HG02623 (cell line): ENCODE results near the gene STXBP6.

Experiments used
- ATAC-seq: cut with Tn5 transposase; IDR thresholded peaks from one replicate; pipeline ENCODE4 v1.9.1; 2021; ENCODE audit warnings: moderate library complexity; ENCODE audit not compliant: unreplicated experiment

STXBP6 gene

DNA sequence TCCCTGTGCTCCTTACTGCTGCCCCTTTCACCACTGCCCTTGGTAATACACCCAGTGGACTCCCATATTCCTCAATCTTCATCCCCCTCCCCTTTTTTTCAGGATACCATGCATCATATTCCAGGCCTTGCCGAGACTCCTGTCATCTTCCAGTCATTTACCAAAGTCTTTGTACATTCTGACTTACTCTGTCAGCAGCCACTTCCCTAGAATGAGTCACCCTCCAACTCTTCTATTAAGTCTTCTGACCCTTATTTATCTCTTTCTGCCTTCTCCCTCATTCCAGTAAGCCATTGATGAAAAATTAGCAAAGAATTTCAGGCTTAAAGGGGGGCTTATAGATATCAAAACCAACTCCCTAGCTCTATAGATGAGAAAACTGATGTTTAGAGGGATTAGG is 128.0 kb downstream of the STXBP6 start:
- ATAC-seq = no peak

DNA sequence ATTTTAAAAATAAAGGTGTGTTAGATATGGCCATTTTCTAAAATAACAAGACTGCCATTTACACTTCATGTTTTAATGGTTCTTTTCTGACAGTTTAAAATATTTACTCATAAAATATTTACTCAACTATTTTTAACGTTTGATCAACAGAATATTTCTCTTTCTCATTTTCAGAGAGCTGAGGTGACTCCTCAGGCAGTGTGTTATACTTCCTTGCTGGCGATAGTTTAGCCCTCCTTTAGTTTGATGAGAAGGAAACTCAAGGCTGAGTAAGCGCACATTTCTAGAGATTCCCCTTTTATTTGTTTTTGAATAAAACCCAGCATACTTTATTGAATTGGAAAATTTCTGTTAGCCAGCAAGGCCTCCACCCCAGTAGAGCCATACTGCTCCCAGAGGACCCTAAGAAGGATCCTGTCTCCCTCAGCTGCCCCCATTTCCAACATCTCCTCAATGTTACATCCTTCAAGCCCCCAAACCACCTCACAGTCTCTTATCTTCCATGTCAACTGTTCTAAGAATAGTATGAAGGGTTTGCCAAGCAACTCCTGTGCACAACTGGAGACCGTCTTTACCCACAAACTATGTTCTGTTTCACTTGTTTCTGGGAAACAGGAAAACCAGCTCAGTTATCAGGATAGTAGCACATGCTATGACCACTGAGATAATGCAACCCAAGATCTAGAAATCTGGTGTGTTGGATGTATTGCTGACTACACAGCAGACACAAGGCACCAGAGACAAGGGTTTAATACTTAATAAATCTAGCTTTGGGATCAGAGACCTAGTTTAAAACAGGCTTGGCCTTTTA is 129.5 kb downstream of the STXBP6 start:
- ATAC-seq = no peak

DNA sequence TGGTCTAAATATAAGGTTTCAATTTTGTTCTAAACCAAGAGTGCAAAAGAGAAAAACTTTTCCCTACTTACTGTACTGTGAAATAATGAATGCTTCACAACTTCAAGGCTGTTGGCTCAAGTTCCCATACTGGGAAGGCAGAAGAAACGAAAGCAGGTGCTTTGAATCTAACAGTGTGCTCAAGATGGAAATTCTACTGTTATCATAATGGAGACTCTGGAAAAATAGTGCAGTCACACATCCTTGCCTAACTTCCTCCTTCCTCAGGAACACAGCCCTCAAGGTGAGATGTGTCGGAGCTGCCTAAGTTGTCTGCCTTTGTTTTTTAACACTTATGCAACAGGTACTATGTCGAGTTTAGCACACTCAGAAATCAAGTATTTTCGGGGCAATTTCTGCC is 131.1 kb downstream of the STXBP6 start:
- no peak for ATAC-seq

DNA sequence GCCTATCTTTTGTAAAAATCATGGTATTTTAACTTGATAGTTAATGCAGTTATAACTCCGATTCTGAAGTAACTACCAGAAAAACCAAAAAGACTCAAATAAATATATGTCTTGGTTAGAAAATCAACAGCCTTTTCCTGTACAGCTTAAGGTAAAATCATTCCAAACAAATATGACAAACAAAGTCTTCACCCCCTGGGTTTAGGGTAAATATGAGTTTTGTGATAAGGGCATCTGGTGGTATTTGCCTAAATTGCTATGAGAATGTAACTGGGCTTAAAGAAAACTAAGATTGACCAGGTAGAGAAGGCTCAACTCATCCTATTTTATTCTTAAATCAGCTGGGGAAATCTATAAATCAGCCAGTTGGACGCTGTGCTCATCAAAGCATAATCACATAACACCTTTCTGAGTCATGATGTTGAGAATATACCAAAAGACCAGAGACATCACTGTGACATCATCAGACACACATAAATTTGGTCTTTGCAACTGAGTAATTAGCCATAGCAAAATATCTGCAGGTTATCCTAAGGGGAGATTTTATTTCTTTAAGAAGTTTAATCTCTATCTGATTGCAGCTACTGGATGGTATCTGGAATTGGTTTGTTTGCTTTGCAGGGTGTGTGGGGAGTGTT is 133.9 kb downstream of the STXBP6 start:
- ATAC-seq = no peak

DNA sequence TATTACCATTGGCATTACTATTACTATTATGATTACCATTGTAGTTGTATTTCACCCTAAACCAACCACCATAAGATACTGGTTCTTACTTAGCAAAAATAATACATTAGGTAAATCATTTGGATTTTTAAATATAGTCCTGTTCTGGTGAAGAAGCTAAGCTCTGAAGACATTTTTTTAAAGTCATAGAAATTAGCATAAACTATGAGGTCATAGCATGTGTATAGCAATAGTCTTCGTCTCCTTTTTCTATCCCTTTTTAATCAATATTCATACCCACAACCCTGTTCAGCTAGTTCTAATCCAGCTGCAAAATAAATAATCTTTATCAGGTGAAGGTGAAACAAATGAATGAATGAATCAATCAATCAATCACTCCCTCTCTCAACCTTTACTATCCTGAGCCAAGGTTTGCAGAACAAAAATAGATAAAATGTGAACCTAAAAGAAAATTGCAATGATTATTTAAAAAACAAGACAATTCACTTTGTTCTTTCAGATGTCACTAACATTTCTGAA is 134.5 kb downstream of the STXBP6 start:
- ATAC-seq = no peak

DNA sequence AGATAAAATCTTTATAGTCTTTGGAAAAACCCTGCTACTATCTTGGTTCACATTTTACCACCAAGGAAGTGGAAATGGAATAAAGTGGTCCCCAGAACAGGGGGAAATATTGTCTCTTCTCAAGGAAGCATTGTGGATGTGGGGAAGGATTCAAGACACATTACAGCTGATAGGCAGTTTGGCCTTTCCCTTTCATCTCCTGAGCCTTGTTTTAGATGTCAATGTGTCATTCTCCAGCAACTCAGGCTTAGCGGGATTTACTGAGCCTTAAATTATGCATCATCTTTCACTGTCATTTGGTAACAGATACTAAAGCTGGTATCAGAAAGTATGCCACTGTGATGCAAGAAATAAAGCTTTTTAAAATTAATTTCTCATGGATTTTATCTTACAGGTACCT is 136.2 kb downstream of the STXBP6 start:
- no peak for ATAC-seq

DNA sequence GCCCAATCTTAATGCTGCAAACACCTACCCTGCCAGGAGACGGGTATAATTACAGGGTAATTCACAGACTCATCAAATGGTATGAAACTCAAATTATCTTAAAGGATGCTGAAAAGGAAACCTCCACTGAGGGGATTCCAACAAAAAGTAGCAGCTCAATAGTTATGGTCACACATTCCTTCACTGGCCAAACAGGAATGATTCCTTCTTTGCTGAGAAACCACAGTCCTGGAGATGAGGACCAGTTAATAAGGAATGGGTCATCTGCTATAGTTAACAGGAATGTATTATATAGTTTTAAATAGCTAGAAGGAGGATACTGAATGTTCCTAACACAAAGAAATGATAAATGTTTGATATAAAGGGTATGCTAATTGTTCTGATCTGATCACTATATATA is 136.9 kb downstream of the STXBP6 start:
- ATAC-seq = no peak

DNA sequence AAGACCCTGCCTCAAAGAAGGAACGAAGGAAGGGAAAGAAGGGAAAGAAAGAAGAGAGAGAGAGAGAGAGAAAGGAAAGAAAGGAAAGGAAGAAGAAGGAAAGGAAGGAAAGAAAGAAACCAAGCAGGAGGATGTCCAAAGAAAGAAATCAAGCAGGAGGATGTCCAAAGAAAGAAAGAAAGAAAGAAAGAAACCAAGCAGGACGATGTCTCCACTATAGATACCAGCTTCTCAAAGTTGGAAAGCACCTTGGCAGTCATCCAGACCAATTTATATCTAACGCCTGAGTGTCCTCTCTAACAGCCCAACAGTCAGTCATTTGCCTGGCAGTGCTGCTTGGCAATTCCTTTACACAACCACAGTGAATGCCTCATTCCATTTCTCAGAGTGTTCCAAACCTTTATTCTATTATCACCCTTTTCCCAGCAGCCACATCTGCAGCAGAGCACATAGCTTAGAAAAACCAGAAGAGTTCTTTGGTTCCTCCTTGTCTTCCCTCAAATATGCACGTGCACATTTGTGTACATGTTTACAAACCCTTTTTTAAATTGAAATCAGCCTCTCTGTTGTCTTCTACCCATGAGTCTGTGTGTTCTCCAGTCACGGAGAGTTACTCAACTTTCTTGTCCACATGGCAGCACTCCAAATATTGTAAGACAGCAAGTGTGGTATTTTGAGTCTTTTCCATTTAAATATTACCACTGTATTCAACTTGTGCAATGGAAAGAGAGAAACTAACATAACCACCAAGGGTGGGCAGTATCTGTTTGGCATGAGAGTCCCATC is 138.4 kb downstream of the STXBP6 start:
- ATAC-seq = no peak

DNA sequence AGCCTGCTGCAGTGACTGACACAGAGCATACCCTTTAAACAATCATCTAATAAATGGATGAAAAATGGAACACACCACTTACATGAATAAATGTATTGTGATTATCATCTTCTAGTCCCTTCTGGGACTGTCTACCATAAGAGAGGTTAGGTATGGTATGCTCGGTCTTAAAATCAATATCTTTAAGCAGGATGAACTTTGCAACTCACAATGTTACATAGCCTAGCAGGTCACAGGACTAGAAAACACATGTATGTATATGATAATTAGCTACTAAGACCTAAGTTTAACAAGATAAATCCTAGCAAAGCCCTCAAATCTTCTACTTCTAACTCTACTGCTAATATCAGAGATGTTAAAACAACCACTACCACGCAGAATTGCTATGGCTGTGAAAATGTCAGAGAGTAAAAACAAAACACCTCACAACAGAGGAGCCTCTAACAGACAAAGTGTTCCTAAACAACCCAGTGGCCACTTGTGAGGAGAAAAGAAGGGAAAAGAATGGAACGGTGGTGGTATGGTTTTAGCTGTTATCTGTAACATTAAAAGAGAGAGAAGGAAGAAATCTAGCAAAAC is 139.4 kb downstream of the STXBP6 start:
- no peak for ATAC-seq

DNA sequence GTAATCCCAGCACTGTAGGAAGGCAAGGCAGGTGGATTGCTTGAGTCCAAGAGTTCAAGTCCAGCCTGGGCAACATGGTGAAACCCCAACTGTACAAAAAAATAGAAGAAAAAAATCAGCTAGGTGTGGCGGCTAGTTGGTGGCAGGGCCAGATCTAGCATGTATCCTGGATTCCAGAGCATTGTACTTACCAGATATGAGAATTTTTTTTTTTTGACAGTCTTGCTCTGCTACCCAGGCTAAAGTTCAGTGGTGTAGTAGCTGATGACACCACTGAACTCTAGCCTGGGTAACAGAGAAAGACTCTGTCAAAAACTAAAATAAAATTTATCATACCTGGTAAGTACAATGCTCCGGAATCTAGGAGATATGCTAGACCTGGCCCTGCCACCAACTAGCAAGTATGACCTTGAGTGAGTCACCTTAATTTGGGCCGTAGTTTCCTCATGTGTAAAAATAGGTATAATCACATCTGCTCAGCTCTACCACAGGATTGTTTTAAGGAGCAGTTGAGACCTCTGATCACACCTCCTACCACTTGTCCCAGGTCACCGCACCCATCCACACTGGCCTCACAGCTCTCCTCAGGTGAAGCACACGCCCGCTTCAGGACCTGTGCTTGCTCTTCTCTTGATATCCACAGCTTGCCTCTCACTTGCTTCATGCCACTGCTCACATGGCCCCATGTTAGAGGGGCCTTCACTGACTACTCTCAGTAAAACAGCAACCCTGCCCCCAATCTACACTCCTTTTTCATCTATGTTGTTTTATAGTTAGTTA is 140.2 kb downstream of the STXBP6 start:
- no peak for ATAC-seq

DNA sequence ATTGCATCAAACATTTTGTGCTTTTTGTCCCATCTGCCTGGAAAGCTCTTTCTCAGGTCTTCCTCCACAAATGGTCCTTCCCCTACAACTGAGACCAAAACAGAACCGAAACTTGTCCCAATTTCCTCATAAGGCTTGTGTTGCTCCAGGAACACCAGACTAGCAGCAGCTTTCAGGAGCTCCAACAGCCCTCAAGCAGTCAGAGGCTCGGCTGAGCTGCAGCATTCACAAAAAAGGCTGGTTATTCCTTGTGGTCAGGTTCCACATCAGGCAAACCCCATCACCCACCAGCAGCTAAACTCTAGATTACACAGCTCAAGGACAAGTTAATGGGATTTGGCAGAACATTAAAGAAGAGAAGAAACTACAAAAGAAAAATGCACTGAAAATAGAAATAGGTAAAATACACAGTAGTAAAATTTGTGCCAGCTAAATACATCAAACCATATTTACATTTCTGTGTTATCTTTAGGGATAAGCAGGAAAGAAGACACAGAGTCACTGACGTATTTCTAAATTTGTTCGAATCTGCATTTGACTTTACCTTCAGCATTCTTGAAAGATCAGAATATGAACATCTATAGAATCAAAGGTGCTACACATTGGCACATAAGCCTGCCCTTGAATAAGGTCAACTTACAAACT is 141.2 kb downstream of the STXBP6 start:
- ATAC-seq = no peak

DNA sequence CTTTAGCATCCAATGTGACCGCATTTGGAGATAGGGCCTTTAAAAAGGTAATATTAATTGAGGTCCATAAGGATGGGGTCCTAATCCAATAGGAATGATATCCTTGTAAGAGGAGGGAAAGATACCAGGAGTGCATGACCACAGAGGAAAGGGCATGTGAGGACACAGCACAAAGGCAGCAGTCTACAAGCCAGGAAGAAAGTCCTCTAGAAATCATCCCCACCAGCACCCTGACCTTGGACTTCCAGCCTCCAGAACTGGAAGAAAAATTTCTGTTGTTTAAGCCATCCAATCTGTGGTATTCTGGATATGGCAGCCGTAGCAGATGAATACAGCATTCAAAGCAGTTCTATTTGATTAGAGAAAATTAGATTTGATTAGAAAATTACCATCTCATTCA is 145.4 kb downstream of the STXBP6 start:
- no peak for ATAC-seq

DNA sequence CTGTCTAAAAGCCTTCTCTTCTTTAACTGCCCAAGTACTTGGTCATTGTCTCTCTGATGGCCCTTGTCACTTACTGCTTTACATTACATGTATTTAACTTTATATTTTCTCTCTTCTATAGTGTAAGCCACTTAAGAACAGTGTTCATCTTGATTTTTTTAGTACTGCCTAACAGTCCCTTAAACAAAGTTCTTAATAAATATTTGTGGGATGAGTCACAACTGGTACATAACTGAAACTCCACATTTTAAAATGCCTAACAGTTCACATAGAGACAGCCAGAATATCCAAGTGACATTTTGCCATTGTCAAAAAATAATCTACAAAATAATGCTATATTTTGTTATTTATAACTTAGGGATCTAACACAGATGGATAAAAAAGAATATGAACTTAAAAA is 146.6 kb downstream of the STXBP6 start:
- no peak for ATAC-seq

DNA sequence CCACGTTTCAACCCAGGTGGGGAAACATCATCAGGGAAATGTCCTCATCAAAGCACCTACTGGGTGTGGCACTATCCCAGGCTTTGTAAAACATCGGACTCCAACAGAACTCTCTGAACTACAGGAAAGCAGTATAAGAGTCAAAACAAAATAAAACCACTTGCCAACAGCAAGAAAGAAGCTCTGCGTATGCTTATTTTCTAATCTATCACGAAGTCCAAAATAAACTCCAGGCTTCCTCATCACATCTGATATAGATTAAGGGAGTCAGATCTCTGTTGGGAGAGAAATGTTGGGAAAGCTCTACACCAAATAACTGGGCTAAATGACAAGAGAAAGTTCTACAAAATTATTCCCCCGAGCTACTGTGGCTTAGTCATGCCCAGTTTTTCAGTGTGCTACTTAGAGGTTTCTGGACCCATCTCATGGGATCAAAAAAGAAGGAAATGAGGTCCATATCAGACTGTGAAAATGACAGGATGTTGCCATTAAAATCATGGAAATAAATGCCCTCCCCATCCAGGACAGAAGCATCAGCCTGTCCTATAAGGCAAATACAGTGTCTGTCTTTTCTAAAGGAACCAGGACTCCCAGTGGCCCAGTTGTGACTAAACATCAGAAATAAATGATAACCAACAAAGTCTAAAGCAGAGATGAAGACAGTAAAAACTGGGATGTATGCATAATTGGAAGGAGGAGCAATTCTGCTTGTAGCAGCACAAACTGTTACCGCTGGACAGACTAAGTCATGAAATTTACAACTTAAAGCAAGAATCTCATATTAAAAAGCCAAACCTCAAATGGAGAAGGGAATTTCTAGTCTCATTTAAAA is 149.5 kb downstream of the STXBP6 start:
- no peak for ATAC-seq

DNA sequence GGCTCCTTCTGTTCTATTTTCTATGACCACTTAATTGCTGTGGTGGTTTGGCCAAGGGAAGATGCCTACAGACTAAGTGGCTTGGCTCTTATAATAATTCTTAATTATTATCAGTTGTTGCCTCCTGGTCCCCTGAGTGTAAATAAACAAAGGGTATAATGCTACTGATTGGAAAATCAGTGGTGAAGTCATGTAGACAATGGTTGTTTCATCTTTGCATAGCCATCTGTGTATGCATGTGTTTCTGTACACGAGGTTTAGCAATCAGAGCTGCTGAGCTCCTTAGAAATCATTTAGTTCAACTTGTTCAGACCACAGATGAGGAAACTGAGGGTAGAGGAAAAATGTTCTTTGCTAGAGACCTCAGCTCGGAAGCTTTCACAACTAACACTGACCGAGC is 152.2 kb downstream of the STXBP6 start:
- no peak for ATAC-seq

DNA sequence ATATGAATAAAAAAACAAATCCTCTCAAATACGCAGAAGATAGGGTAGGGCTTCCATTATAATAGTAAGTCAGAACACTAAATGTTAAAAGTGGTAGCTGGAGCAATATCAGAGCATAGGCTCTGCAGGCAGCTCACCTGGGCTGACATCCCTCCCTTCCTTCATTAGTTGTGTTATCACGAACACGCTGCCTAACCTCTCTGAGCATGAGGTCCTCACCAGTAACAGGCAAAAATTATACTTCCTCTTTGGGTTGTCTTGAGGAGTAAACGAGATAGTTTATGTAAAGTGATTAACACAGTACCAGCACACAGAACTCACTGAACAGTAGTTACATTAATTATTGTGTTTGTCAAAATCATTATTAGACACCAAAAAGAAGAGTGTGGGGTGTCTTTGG is 154.3 kb downstream of the STXBP6 start:
- no peak for ATAC-seq

DNA sequence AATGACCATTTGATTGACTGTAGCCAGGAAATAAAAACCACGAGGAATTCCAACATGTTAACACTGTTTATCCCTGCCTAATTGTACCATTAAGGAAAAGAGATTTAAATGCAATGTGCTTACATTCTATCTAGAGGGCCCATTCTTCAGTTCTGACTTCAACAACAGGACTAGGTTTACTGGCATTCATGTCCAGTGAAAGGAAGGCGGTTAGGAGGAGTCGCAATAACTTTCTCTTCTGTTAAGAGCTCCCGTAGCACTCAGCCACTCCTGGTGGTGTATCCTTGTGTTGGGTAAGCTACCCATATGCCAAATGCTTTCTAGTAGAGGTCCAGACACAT is 154.7 kb downstream of the STXBP6 start:
- ATAC-seq = no peak

DNA sequence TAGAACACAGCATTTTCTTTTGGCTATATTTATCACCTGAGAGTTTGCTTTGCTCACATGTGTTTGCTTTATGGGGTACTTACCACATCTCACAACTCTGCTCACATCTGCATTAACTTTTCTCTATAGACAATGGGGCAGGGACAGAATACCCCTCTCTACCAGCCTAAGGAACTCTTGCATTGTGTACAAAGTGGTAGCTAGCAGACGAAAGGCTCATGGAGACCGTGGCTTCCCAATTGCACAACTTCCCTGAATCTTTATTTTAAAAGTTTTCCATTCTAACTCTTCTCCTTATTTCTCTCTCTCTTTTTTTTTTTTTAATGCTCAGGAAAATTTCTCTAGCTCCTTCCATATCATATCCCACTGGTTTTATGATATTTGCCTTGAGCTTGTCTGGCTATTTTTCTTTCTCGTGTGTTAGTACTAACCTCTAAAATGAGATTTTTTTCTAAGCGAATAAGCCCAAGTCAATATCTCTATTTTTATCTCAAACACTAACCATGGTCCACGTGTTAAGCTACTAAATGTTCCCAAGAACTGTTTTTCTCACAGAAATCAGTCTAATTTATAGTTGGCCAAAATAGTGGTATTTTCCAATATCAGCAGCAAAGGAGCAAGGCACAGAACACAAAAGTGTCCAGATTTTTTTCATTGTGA is 155.2 kb downstream of the STXBP6 start:
- no peak for ATAC-seq
